HL-60/S4 (cell line): ENCODE measurements around the gene ADPRS.

Source experiments
- in situ Hi-C: fragments of 300-500 bp; cut with MboI; formaldehyde crosslinking; loops from 2 replicates; pipeline ENCODE4 v1.14.3; 2022; ENCODE audit warnings: low sequenced_read_pairs

ADPRS gene

DNA sequence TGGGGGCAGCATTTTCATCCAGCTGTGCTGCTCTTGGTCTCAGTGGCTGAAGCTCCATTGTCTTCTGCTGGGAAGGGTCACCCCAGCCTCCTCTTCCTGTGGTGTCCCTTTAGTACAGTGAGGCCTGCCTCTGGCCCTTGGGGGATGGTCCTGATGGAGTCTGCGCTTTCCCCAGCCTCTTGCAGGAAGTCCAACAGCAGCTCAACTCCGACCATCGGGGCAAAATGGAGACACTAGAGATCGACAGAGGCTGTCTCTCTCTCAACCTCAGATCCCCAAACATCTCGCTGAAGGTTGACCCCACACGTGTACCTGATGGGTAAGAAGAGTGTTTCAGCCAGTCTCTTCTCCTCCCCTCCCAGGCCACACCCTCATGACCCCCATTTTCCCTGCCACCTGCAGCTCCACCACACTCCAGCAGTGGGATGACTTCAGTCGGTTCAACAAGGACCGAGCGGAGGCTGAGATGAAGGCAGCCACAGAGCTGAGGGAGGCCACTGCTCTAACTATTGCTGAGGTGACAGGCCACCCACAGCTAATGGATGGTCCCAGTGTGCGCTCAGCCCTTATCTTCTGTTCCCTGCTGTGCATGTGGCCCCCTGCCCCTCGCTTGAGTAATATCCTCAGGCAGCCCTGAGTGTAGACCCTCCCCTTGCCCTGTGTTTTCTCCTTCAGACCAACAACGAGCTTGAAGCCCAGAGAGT lies 2.0 kb upstream of the ADPRS start:
- in situ Hi-C loops = no loop called here

DNA sequence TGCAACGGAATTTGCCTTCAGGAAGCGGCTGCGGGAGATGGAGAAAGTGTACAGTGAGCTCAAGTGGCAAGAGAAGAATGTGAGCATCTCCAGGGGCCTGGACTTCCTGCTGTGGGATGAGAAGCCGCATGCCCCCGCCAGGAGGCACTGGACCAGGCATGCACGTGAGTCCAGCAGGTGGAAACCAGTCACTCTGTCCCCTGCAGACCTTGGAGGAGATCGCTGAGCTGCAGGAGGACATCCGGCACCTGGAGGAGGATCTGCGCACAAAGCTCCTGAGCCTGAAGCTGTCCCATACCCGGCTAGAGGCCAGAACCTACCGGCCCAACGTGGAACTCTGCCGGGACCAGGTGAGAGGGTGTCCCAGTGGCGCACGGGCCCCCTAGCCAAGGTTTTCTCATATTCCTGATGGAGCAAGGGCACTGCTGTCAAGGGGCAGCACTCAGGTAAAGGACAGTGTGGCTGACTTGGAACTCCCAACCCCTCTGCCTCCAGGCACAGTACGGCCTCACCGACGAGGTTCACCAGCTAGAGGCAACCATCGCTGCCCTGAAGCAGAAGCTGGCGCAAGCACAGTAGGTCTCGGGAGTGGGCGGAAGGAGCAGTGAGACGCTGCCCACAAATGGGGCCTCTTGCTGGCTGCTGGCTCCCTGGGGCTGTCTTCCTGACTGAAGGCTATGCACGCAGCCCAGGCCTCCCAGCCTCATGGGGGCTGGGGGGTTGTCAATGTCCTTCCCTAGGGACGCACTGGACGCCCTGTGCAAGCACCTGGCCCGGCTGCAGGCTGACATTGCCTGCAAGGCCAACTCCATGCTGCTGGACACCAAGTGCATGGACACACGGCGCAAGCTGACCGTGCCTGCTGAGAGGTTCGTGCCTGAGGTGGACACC lies 1.2 kb upstream of the ADPRS start:
- in situ Hi-C loops = no loop called here

DNA sequence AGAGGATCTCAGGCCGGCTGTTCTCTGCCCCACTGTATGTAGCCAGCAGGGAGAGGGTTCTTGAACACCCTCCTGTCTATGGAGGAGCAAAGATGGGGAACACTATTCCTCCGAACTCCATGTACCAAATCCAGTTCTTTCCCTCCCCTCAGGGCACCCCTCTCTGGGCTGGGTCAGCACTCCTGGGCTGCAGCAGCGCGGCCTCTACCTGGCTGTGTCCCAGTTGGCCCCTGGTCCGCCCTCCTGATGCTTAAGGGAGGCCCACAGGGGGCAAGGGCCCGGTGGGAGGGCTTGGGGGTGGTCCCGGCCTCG lies 471 bp upstream of the ADPRS start:
- in situ Hi-C loops = no loop called here

DNA sequence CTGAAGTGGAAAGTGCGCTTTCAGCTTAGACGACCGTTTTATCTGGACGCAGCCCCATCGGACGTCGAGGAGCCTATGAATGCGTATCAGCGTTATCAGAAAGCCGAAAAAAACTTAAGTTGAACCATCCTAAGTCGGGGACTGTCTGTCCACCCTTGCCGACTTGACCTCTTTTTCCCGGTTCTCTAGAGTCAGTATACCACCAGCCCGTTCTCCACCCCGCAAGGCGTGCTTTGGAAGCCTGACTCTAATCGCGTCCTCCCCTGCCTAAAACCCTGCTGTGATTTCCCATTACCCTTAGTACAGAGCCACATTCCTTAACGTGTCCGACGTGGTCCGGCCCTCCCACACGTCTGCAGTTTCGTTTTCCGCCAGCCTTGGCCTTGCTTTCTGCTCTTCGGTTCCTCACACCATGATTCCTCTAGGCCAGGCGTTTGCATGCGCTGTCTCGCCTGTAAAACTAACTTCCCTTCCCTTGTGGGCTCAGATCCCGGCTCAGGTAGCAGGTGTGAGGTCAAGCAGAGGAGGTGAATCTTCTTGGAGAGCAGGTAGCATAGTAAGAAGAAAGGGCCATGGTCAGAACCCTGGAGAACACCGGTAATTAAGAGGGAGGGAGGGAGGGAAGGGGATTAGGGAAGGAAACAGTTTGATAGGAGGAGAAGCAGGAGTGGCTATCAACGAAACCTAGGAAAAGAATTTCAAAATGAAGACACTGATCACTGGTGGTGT lies 865 bp downstream of the ADPRS start:
- in situ Hi-C loops = no loop called here

DNA sequence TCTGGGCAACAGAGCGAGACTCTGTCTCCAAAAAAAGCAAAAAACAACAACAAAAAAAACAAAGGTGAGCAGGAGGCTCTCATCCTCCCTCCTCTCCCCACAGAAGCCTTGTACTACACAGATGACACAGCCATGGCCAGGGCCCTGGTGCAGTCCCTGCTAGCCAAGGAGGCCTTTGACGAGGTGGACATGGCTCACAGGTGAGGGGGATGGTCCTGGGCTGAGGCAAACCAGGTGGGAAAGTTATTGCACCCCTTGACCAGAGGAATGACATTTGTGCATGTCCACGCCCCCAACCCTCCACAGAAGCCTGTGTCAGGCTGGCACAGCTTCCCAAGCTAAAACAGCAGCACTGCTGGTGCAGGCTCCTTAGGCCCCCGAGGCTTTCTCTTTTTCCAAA lies 2.4 kb downstream of the ADPRS start:
- in situ Hi-C loops = no loop called here

DNA sequence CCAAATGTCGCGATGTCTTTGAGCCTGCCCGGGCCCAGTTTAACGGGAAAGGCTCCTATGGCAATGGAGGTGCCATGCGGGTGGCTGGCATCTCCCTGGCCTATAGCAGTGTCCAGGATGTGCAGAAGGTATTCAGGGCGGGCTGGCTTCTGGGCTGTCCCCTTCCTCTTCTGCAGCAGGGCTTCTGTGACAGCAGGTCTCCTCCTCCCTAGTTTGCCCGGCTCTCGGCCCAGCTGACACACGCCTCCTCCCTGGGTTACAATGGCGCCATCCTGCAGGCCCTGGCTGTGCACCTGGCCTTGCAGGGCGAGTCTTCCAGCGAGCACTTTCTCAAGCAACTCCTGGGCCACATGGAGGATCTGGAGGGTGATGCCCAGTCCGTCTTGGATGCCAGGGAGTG lies 3.0 kb downstream of the ADPRS start:
- in situ Hi-C loops = no loop called here

DNA sequence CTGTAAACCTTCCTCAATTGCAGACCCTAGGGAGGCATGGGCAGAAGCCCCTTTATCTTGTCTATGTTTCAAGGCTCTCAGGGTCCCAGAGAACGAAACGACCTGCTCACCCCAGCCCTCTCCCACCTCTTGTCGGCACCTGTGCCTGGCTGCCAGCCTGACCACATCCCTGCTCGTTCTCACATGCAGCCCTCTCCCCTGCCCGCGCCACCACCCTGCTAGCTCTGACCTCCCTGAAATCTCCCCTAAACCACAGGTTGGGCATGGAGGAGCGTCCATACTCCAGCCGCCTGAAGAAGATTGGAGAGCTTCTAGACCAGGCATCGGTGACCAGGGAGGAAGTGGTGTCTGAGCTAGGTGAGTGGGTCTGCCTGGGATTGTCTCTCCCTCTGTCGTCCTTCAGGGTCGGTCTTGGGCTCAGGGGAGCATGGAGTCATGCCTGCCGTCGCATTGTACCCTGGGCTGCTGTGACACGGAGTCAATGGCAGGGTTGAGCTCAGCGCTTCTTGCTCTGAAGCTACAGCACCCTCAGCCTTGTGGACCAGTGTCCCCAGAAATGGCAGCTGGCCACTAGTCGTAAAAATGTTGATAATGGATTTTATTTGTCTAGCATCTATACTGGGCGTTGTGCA lies 3.6 kb downstream of the ADPRS start:
- in situ Hi-C loops = no loop called here

DNA sequence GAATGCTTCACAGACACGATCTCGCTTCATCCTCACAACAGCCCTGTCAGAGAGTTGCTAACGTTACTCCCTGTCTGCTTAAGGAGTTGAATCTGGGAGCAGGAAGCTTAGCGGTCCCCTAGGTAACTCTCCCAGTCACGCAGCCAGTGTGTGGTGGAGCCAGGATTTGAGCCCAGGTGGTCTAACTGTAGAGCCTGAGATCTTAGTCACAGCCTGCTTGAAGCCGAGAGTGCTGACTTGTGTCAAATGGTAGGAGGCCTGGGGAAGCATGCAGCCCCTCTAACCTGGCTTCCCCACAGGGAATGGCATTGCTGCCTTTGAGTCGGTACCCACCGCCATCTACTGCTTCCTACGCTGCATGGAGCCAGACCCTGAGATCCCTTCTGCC lies 4.1 kb downstream of the ADPRS start:
- in situ Hi-C loops = no loop called here

DNA sequence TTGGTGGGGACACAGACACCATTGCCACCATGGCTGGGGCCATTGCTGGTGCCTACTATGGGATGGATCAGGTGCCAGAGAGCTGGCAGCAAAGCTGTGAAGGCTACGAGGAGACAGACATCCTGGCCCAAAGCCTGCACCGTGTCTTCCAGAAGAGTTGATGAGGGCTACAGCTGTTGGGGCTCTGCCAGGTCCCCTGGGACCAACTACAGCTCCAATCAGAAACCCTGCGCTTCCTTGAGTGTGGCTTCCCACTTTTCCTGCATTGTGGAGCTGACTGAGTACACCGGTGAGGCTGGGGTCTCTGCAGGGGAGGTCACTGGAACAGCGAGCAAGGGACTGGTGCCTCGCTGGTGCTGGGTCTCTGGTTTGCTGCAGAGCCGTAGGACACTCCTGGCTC lies 4.5 kb downstream of the ADPRS start:
- in situ Hi-C loops = no loop called here

DNA sequence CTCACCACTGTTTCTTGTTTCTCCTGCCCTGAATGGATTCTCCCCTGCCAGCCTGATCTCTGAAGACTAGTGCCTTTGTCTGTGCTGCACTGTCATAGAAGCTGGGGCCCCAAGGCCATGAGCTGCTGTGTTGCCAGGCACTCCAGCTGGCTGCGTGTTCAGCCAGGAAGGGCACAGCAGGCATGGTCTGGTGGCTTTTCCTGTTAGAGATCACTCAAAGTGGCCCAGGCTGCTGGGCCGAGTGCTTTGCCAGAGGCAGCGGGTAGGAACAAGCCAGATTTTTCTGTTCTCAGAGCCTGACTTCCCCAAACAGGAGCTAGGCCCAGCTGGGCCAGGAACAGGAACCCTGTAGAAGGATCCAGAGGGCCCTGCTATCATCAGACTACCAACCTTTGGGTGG lies 5.2 kb downstream of the ADPRS start:
- in situ Hi-C loops = no loop called here

DNA sequence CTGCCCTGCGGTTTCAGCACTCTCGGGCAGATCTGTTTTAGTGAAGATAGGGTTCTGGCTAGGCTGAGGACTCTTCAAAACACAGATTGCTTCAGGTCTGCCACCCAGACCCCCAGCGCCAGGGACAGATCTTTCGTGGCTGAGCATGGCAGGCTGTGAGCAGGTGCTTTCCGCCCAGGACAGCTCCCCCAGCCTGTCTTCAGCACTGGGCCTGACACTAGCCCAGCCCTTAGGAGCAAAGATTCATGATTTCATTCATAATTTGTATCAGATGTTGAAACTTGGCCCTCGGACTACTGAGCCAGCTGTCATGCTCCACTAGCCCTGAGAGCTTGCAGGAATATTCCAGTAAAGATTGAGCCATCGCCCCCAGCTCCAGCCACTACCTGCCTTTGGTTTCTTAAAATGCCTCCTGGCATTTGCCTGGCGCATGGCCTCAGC lies 5.9 kb downstream of the ADPRS start:
- in situ Hi-C loops = no loop called here

DNA sequence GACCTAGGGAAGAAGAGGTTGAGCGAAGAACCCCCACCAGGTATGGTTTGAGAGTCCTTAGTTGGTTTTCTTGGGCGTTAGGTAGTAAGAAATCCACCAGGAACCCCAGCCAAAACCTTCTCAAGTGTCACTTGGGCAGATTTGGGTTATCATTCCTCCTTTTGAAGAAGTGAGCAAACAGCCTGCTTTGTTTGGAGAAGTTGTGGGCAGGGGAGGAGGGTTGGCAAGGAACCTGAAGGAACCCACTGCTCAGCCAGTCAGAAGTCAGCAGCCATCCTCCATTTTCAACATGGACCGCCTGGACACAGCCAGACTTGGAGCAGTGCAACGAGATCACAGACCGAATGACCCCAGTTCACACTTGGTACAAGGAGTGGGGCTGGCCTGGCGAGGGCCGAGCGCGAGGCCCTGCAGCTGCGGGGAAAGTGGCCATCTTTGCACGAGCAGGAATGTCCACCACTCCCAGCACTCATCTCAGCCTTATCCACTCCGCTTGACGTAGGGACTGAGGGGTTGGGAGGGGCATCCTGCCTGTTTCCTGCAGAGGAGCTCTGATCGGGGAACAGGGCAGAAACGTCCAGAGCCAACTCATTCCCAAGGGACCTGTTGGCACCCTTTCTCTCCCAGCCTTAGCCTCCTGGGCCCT lies 7.2 kb downstream of the ADPRS start:
- in situ Hi-C loops = no loop called here

DNA sequence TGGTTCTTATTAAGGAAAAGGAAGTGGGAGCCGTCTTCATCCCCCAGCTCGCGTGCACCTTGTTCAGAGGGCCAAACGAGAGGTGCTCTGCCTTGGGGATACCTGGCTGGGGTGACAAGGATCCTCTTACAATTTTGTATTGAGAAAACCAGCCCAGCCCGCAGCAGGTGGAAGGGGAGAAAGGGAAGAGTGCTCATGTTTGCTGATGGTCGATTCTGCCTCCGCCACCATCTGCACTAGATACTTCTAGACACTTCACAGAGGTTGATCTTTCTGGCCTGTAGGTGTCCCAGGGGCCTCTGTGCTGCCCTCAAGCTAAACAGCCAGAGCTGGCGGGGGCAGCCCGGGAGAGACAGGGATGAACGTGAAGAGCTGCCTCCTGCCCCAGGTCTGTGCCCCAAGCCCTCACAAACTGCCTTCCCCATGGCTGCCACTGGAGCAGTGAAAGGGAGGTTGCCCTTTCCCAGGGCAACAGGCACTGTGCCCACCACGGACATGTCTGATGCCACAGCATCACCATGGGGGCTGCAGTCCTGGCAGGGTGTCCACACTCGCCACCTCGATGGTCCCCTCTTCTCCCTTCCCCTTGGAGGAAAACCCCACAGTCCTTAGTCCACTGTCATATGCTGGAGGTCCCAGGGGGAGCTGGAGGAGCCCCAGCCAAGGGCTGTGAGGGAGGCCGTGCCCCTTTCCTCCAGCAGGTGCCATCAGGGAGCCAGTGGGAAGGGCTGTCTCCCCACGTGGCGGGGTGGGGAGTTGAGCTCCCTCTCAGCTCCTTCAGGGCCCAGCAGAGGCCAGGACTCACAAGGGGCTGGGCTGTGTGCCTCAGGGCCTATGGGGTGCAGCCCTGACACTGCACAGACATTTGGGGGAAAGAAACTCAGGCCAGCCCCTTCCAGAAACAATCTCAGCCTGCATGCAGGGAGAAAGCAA lies 8.1 kb downstream of the ADPRS start:
- in situ Hi-C loops = no loop called here

DNA sequence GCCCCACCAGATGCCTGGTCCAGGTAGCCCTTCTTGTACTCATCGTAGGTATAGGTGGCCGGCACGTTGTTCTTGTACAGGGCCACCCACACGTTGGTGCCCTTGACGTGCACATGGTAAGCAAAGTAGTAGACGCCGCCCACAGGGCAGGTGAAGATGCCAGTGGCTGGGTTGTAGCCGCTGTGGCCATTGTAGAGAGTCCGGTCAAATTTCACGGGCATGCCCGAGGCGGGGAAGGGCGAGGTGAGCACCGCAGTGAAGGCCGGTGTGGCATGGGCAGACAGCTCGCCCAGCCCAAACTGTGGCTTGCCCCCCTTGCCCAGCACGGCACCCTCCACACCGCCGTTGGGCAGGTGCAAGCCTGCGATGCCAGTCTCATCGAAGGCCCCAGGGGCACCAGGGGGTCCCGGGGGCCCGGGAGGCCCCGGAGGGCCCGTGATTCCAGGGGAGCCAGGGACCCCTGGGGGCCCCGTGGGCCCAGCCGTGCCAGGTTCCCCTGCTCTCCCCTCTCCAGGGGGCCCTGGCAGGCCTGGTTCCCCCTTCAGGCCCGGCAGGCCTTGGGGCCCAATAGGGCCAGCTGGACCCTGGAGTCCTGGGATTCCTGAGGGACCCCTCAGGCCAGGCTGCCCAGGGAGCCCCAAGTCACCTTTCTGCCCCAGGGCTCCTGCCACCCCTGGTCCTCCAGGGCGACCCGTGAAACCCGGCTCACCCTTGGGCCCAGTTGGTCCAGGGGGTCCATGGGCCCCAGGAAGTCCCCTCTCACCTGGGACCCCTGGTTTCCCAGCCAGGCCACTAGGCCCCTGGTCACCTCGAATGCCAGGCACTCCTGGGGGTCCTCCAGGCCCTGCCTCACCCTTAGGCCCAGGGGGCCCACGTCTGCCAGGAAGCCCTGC lies 9.2 kb downstream of the ADPRS start:
- in situ Hi-C loops = no loop called here

DNA sequence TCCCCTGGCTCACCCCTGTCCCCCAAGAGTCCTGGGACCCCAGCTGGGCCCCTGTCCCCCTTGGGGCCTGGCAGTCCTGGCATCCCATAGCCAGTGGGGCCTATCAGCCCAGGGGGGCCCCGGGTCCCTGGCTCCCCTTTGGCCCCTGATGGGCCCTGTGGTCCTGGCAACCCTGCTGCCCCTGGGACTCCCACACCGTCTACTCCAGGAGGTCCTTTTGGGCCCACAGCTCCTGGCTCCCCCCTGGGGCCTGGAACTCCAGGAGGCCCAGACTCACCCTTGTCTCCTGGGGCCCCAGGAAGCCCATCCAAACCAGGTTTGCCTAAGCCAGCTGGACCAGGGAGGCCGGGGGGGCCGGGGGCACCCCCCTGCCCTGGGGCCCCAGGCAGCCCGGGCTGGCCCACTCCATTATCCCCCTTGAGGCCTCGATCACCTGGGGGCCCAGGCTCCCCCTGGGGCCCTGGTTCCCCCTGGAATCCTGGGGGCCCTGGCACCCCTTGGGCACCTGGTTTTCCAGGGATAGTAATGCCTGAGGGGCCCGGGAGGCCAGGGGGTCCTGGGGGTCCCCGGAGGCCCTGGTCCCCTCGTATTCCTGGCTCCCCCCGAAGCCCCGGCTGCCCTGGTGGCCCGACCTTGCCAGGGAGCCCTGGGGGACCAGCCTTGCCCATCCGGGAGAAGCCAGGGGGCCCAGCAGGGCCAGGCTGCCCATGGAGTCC lies 10.1 kb downstream of the ADPRS start:
- in situ Hi-C loops = no loop called here

DNA sequence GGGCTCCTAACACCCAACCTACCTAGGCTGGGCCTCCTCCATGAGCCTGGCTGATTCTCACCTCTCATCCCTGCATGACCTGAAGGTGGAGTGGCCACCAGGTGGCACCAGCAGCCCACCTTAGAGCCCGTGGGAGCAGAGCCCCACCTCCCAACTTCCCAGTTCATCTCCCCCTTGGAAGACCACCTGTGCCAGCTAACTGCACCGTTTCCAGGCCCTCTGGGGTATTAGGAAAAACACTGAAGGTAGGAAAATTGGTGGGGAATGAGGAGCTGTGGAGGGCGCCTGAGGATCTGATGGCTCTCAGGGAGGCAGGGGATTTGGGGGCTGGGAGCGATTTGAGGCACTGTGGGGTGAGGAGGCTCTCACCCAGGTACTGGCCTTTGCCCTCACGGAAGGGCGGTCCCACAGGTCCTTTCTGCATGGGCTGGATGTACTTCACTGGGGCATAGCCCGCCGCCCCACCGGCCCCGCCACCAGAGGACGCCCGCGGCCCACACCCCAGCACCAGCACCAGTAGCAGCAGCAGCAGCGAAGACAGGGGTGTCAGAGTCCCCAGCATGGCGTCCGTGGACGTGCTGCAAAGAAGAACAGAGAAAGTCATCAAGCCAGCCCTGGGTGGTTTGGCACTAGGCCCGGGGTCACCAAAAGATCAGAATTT lies 11.1 kb downstream of the ADPRS start:
- in situ Hi-C loops = loop anchor here (10.0 kb wide), 1 partner anchor 315 kb away; no protein-coding TSS in a partner anchor

DNA sequence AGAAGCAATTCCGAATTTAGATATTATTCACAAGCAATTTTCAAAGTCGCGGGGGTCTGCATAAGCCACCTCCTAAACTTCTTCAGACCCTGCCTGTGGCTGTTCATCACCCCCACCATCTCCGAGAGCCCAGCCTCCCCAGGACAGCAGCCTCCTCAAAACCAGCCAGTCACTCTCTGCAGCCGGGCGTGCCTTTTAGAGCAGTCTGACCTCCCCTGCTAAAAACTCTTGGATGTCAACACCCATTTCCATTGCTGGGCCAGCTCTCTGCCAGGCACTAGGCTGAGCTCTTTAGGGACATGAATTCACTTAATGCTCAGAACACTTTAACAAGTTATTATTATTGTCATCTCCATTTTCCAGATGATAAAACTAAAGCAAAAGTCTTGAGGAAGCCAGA lies 11.7 kb downstream of the ADPRS start:
- in situ Hi-C loops = loop anchor here (10.0 kb wide), 1 partner anchor 314 kb away; no protein-coding TSS in a partner anchor
